ENCODE measurements around the gene AFG1L. TPM values are rescaled to one million over a fixed set of nuclear protein-coding genes. Genes with fewer than 3 reads are reported as not detected.

The AFG1L gene
- total RNA-seq, 1 donor from 2014 or later: 5.2 TPM

DNA sequence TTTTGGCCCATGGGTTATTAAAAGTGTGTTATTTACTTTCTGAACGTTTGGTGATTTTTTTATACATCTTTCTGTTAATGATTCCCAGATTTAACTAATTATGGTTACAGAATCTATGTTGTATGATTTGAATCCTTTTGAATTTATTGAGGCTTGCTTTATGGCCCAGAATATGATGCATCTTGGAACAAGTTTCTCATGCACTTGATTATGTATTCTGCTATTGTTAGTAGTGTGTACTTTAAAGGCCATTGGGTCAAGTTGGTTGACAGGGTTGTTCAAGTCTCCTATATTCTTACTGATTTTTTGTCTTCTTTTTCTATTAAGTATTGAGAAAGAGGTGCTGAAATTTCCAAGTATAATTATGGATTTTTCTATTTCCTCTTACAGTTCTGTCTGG lies 160.8 kb downstream of the AFG1L start:
- no peak for DNase-seq

DNA sequence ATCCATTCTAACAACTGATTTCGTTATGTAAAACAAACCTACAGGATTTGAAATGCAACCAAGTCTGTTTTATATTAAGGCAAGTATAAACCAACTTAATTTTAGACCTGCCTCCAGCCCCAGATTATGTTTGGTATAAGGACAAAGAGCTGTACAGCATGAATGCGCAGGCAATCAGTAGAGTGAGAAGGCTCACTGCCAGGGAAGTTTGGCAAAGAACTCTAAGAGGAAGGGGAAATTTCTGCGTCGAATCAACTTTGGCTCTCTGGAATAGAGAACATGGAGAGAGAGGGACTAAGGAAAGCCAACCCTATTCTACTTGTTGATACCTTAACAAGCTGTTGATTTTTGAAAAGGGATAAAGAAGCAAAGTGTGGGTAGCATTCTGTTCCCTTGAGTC lies 168.9 kb downstream of the AFG1L start:
- peak; percentile 79 for DNase-seq

DNA sequence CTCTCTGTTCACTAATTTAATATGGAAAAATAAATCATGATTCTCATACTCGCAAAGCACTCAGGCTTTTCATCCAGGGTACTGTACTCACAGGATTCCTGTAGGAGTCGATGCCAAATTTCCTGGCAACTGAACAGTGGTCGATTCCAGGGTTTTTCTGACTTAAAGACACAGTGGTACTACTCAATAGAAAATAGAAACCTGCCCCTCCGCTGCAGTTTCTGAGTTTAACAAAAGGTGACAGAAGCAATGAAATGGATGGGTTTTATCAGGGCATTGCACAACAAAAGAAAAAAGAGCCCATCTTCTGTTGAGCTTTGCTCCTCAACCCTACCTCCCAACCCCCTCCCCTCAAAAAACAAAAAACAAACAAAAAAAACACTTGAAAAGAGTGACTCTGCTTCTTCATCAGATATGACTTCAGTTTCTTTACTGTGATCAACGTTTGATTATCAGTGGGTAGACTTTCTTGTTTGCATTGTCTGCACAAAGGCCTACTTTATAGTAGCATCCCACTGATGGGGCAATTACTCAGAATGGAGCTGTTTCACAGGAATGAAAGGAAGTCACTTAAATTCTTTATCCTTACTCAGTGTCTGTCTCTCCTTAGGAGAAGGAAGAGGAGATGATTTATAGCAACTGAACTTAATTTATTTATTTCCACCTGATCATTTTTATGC lies 169.7 kb downstream of the AFG1L start:
- peak; percentile 54 for DNase-seq

DNA sequence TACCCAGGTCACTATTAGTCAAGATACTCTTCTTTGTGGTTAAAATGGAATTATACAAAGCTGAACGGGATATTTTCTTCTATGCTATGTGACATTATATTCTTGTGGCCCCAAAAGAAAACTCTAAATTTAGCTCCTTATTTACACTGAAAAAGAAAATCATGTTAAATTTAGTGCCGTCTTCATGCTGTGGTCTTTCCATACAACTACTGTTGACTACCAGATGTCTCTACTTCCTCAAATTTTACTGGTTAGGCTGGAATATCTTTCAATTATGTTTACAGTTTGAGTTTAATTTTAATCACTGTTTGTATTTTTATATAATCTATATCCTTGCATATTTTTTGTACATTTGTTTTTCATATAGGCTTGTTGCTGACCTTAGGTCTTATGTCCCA lies 170.2 kb downstream of the AFG1L start:
- no peak for DNase-seq

DNA sequence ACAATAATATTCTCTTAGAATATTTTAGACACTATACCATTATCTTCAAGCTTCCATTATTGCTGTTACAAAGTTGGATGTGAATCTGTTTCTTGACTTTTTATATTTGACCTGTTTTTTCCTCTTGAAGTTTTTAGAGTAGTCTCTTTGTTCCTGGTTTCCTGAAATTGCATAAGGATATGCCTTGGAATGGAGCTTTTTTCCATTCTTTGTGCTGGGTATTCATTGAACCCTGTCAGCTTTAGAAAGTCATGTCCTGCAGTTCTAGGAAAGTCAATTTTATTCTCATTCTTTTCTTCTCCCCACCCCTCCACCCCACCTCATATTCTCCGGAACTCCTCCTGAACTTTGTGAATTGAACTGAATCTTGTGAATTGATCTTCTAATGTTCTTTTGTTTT lies 173.5 kb downstream of the AFG1L start:
- no peak for DNase-seq

DNA sequence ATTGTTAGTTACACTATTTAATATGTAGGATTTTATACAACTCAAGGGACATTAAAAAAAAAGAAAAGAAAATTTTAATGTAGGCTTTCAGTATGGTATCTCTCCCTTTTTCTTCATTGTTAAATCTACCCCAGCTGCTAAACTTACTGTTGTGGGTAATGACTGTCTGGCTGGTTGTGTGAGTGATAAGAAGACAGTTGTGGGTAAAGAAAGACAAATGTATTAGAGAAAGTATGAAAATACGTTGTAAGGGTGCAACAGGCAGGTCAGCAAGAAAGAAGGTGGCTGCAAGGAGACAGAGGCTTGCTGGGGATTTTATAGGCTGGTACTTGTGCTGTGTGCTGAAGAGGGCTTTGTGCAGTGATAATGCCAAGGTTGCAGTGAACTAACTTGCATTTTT lies 174.5 kb downstream of the AFG1L start:
- no peak for DNase-seq

DNA sequence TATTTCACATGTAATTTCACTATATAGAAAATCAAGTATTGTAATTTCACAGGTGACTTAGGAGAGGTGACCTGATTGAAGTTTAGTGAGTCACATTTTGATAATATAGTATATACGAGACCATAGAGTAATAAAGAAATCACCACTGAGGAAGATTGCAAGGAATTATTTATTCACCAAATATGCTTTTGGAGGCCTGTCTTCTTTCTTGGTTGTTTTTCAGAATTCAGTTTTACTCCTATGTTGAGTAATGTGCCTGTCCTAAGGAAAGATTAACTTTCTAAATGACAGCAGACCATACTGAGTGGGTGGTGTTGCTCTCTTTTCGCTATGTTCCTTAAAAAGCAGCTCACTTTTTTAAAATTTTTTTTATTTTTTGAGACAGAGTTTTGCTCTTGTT lies 178.3 kb downstream of the AFG1L start:
- no peak for DNase-seq

DNA sequence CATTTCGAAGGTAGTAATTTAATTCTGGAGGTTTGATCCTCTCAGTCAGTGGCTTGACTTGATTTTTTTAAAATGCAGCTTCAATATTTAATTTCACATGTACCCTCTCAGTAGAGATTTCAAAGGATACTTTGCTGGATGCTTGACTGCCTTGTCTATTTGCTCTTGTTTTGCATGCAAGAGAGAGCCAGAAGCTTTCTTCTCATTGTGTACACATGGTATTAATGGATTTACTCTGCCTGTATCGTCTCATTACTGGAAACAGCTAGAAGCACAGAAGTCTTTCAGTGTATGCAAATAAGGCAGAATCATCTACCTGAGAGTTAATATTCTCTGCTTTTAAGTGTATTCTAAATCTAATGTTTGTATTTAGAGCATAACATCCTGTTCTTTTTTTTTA lies 181.5 kb downstream of the AFG1L start:
- no peak for DNase-seq

DNA sequence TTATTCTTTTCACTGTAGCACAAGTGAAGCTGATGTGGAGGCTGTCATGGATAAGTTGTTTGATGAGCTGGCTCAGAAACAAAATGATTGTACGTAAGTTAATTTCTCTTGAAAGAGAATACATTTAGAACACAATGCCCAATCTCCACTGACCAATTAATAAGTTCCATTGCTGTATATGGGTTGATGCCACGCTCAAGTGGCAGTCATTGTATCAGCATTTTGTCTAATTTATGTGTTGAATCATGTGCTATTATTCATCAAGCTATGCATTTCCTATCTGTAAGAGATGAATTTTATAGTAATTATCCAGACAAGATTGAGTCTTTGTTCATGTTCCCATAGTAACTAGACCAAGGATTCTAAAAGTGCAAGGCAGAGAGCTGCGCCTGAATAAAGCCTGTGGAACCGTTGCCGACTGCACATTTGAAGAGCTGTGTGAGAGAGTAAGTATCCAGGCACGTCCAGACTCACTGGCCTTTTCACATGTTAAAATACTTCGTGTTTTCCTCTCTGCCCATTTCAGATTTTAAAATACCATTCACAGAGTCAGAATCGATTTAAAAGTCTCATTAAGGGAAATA lies 182.1 kb downstream of the AFG1L start:
- no peak for DNase-seq

DNA sequence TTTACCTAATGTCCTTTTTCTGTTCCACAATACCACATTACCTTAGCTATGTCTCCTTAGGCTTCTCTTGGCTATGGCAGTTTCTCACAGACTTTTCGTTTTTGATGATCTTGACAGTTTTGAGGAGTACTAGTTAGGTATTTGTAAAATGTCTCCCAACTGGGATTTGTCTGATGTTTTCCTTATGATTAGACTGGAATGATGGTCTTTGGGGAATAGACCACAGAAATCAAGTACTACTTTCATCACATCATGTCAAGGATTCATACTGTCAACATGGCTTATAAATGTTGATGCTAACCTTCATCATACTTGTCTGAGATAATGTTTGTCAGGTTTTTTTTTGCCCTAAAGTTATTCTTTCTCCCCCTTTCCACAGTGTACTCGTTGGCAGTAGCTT lies 187.7 kb downstream of the AFG1L start:
- DNase-seq: no peak

DNA sequence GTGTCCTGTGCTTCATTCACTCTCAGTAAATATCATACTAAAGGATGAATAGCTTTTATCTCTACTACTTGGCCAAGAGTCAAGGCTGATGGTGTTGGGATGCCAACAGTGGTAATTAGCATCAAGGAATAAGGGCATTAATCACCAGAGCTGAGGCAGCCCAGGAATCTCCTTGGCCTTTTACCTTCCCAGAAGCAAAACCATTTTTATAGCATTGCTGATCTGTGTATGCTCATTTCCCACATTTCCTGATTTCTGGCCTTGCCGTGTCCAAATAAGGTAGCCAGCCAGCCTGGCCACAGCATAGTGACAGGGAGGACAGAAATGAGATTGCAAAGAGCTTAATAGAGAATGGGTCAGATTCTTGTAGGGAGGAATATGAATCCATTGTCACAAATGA lies 189.2 kb downstream of the AFG1L start:
- no peak for DNase-seq

DNA sequence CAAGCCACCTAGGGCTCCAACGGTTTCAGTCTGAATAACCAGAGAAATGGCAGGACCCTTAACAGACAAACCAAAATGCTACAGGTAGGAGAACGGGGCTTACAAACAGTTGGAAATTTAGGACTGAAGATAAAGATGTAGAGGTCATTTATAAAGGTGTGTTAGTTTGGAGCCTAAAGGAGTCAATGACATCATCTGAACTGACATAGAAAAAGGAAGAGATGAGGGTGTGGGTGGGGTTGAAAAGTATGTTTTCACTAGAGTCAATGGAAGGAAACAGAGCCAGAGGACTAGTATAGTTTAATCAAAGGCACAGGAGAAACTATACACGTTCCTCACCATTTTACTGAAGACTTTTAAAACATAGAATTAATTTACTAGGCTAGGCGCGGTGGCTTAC lies 194.8 kb downstream of the AFG1L start:
- DNase-seq: no peak

DNA sequence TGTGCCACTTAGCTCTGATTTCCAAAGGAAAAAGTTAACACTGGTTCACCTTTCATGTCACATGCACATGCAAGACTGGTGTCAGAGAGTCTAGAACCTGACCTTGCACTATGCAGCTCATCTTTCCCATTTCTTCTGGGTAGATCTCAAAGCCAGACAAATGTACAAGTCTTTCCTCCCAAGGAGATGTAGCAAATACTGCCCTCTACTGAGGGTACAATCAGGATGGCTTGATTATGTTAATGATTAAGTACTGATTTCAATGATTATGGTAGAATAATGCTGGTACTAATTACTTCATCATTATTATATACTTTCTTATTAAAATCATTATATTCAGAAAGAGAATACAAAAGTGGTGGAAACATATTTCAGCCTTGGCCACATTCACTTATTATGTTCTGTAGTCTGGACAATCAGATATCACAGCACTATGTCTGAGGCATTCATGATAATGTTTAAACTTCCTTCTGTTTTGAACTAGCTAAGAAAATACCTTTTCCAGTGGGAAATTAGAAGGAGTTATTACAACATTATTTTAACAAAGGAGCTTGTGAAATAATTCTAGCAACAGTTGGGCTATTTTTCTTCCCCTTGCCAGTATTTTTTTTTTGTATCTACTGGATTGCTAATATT lies 197.4 kb downstream of the AFG1L start:
- DNase-seq: peak; percentile 63

DNA sequence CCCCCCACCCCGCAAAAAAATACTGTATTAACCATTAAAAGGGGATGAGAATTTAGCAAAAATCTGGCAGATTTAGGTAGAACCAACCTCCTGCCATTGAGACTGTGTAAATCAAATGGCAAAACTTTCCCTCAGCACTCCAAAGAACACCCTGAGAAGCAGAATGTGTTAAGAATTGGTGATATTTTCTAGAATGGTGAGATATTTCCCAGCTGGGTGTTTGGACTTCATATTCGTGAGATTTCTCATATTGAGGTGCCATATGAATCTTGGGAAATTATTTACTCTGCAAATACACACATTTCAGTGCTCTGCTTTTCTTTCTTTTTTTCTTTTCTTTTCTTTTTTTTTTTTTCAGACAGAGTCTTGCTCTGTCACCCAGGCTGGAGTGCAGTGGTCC lies 199.6 kb downstream of the AFG1L start:
- DNase-seq: no peak

DNA sequence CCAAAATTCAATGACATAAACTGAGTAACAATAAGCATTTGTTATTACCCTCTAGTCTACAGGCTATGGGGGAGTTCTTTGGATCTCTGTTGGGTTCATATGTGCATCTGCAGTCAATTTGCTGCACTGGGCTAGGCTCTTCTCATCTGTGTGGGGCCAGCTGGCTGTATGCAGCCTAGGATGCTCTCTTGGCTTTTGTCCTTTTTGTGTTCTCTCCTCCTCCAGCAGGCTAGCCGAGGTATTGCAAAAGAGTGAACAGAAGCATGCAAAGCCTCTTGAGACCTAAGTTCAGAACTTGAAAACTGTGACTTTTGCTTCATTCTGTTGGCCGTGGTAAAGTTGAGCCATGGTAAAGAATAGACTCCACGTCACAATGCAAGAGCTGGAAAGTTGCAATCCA lies 203.0 kb downstream of the AFG1L start:
- DNase-seq: peak; percentile 21

DNA sequence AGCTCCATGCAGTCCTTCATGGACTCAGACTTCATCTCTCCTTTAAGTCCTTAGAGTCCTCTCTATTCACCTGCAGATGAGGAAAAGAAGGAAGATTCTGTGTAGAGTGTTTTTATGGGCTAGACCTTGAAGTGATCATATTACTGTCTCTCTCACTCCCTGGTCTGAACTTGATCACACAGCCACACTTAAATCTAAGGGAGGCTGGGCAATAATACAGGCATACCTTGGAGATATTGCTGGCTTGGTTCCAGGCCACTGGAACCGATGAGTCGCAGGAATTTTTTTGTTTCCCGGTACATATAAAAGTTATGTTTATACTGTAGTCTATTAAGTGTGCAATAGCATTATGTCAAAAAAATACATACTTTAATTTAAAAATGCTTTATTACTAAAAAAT lies 206.7 kb downstream of the AFG1L start:
- no peak for DNase-seq

DNA sequence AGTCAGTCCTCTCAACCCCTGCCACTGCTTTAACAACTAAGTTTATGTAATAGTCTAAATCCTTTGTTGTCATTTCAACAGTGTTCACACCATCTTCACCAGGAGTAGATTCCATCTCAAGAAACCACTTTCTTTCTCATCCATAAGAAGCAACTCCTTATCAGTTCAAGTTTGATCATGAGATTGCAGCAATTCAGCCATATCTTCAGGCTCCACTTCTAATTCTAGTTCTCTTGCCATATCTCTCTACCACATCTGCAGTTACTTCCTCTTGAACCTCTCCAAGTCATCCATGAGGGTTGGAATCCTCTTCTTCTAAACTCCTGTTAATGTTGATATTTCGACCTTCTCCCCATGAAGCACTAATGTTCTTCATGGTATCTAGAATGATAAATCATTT lies 208.0 kb downstream of the AFG1L start:
- DNase-seq: no peak

DNA sequence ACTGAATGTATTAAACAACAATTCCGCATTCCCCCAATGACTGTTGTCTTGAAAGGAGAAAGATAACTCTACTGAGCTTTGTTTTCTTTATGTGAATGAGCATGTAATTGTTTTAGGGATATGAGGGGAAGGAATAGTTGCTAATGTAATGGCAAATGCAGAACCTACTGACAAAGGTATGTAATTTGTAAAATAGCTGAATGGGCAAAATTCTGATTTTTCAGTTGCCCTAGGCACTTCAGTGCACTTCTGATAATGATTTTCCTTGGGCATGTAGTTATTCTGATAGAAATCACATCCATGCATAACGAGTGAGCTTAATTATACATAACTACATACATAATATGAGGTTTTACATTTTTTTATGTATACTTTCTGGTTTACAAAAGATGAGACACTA lies 212.5 kb downstream of the AFG1L start:
- DNase-seq: no peak

DNA sequence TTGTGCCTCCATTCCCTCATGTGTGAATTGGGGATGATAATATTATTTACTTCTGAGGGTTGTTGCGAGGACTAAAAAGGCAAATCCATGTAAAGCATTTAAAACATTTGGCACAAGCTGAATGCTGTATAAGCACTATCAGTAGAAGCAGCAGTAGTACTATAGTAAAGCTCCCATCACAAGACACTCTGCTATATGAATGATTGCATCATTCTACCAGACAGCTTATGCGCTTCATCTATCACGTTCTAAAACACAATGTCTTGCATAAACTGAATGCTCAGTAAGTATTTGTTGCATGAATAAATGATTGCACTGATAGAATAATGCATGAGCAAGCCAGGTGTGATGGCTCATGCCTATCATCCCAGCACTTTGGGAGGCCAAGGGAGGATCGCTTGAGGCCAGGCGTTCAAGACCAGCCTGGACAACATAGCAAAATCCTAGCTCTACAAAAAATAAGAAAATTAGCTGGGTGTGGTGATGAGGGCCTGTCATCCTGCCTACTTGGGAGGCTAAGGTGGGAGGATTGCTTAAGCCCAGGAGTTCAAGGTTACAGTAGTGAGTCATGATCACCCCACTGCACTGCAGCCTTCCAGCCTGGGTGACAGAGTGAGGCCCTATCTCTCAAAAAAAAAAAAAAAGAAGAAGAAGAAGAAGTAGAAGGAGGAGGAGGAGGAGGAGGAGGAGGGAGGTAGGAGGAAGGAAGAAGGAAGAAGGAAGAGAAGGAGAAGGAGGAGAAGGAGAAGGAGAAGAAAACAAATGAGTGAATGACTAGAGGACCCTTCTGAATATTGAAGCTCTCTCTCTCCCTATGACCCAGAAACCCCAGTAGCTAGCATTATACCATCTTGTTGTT lies 215.8 kb downstream of the AFG1L start:
- no peak for DNase-seq

DNA sequence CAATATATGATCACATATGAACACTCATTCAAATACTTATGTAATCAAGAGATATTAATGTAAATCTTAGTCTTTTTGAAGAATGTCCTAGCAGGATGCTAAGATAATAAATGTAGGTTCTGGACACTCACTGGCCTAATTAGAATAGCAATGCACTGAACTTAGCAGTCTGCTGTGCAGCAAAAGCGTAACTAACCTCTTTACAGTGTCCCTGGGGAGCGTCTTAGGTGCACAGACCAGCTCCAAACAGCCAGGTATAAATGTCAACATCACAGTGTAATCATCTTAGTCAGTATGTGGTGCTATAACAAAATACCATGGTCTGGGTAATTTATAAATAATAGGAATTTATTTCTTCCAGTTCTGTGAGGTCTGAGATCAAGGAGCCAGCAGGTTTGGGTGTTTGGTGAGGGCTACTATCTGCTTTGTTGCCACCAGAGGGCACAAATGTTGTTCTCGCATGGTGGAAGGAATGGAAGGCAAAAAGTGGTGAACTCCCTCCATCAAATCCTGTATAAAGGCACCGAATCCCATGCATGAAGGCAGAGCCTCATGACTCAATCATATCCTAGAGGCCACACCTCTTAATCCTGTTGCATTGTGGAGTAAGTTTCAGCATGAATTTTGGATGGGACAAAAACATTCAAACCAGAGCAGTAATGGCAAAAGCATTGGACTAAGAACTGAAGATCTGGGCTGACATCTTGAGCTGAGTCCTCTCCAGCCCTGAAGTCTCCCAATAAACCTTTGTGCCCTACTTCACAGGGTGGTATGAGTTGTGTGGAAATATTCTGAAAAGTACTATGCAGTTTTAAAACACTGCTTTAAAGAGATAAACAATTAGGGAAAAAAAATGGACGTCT lies 224.1 kb downstream of the AFG1L start:
- DNase-seq: no peak

DNA sequence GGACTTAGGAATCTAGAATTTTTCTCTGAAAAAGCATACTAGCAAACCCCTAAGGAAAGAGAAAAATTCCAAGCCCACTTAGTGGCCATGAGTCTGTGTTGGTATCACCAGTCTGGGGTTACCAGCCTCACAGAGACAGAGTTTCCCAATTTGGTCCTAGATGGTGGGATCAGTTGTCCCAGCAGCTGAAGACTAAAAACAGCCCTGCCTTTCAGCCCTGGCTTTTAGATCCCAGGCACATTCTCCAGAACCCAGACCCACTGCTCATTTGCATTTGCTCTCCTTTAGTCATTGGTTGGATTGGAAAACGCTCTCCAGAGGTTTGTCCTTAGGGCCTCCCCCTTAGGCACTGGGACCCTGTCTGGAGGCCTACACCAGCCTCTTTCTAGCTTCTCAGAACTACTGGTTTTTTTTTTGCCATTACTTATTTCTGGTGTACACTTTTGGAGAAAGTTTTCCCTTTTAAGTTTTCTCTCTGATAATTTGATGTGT lies 226.8 kb downstream of the AFG1L start:
- peak; percentile 41 for DNase-seq

DNA sequence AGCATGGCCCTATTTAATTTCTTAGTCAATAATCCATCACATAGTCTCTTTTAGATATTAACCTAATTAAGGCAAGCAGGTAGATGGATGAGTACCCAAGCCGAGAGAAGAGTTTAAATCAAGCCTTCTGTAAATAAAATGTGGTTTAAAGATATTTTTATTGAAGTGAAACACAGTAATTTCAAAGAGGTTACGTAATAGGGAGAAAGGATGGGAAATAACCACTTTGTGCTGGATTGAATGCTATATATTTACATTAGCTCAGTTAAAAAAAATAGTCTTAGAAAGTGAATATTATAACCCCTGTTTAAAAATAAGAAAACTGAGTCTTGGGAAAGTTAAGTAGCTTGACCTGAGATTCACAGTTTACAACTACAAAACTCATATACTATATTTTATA lies 228.8 kb downstream of the AFG1L start:
- DNase-seq: no peak
